WI38 (cell line): ENCODE data around the gene ZNF625.

Experiments used
- H3K4me3 ChIP-seq: 2 replicates; pipeline ENCODE4 v1.5.1; 2011; ENCODE audit warnings: low read depth, mild to moderate bottlenecking, control low read depth, low read length
- CTCF ChIP-seq: IDR thresholded peaks from 2 replicates; pipeline ENCODE4 v1.5.1; 2012; ENCODE audit warnings: low read depth, mild to moderate bottlenecking, control low read depth, low read length

ZNF625 gene

GRCh38 chr19:12180377-12180776, 23.8 kb upstream of the ZNF625 start:
- no peak for TF ChIP-seq CTCF
- no peak overlapping the region for H3K4me3 ChIP-seq

- no peak for TF ChIP-seq CTCF
- no peak overlapping the region for H3K4me3 ChIP-seq
These were observed 10.1 kb upstream of the ZNF625 start for GRCh38 chr19:12166626-12167025.

- no peak for TF ChIP-seq CTCF
- H3K4me3 ChIP-seq = peak overlapping the region; percentile 95
These were observed 7.3 kb upstream of the ZNF625 start for GRCh38 chr19:12163826-12164225.

- peak within 1 kb of the TSS; percentile 95 for H3K4me3 ChIP-seq
- no peak for TF ChIP-seq CTCF
These were observed 6.6 kb upstream of the ZNF625 start, which contains the start of gene ZNF136 for GRCh38 chr19:12162882-12163806. Gene ZNF136 (plus strand): TSS chr19:12163096. CDS start chr19:12163204, 108 bp downstream.

- no peak for TF ChIP-seq CTCF
- H3K4me3 ChIP-seq = peak overlapping the region; percentile 95
These were observed 6.0 kb upstream of the ZNF625 start for GRCh38 chr19:12162513-12162881.

- no peak for TF ChIP-seq CTCF
- no peak overlapping the region for H3K4me3 ChIP-seq
These were observed 3.4 kb upstream of the ZNF625 start for GRCh38 chr19:12159773-12160414.

- TF ChIP-seq CTCF = no peak
- peak overlapping the region; percentile 89 for H3K4me3 ChIP-seq
These were observed 1.1 kb downstream of the ZNF625 start for GRCh38 chr19:12155324-12155860.
